22Rv1 (cell line): ENCODE measurements around the gene SLC30A1.

ENCODE experiments used
- ZFX ChIP-seq: fragments of 450-650 bp; IDR thresholded peaks from 2 replicates; pipeline ENCODE4 v1.6.1; 2017; ENCODE audit warnings: antibody characterized with exemption, borderline replicate concordance
- TF ChIP-seq, protein P1 (sequence below): fragments of 450-650 bp; IDR thresholded peaks from 2 replicates; pipeline ENCODE4 v1.5.1; 2017; ENCODE audit warnings: mild to moderate bottlenecking

DNA sequence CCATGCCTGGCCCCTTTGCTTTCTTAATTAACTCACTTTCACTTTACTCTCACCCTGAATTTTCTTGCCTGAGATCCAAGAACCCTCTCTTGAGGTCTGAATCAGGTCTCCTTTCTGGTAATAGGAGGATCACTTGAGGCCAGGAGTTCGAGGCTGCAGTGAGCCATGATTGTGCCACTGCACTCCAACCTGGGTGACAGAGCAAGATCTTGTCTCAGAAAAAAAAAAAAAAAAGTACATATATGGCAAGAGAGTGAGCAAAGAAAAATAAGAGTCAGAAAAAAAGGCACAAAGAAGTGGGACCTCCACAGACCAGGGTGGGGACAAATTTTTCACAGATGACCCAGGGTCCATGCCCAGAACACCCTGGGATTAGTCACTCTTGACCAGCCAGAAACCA, 52.9 kb downstream of the SLC30A1 start:
- TF ChIP-seq, protein P1, sequence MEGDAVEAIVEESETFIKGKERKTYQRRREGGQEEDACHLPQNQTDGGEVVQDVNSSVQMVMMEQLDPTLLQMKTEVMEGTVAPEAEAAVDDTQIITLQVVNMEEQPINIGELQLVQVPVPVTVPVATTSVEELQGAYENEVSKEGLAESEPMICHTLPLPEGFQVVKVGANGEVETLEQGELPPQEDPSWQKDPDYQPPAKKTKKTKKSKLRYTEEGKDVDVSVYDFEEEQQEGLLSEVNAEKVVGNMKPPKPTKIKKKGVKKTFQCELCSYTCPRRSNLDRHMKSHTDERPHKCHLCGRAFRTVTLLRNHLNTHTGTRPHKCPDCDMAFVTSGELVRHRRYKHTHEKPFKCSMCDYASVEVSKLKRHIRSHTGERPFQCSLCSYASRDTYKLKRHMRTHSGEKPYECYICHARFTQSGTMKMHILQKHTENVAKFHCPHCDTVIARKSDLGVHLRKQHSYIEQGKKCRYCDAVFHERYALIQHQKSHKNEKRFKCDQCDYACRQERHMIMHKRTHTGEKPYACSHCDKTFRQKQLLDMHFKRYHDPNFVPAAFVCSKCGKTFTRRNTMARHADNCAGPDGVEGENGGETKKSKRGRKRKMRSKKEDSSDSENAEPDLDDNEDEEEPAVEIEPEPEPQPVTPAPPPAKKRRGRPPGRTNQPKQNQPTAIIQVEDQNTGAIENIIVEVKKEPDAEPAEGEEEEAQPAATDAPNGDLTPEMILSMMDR = no peak
- no peak for TF ChIP-seq ZFX
